ENCODE results near the gene MYL9.

Gene MYL9

GRCh38 chr20:36526521-36527011 is 14.8 kb upstream of the MYL9 start:
- Histone ChIP-seq H3K9ac (ENCODE audit: low read depth, low read length, poor library complexity, severe bottlenecking) (no peak overlapping the region), H3F3A (ENCODE audit: low read depth) (no peaks in the 10 kb centered on the region), H4K20me1 (ENCODE audit: insufficient read depth, low read length, poor library complexity, severe bottlenecking) (no peaks in the 10 kb centered on the region), H3K4me2 (ENCODE audit: low read depth, low read length, poor library complexity, severe bottlenecking) (no peak overlapping the region), H3K4me1 (ENCODE audit: insufficient read depth, low read length, poor library complexity, severe bottlenecking) (no peaks in the 10 kb centered on the region), H3K9me2 (replicated peaks; ENCODE audit: low read depth, low read length) (no peaks in the 10 kb centered on the region), H3K27me3 (ENCODE audit: insufficient read depth, low read length, poor library complexity, severe bottlenecking) (no peaks in the 10 kb centered on the region), H3K79me2 (ENCODE audit: insufficient read depth, low read length) (no peaks in the 10 kb centered on the region), H2AFZ (ENCODE audit: low read length) (no peak overlapping the region), H3K4me3 (ENCODE audit: low read length, poor library complexity, severe bottlenecking) (no peak overlapping the region), H3K9me3 (ENCODE audit: insufficient read depth, low read depth, low read length) (no peaks in the 10 kb centered on the region), H3K36me3 (ENCODE audit: insufficient read depth, low read length) (peaks cover 34% of the 10 kb centered on the region; the same call in 1 of the 2 replicates)
- TF ChIP-seq CTCF (conservative IDR thresholded peaks at IDR 0.05; ENCODE audit: low read length) (no peak), EZH2phosphoT487 (IDR thresholded peaks at IDR 0.05; ENCODE audit: borderline replicate concordance) (no peak)

DNA sequence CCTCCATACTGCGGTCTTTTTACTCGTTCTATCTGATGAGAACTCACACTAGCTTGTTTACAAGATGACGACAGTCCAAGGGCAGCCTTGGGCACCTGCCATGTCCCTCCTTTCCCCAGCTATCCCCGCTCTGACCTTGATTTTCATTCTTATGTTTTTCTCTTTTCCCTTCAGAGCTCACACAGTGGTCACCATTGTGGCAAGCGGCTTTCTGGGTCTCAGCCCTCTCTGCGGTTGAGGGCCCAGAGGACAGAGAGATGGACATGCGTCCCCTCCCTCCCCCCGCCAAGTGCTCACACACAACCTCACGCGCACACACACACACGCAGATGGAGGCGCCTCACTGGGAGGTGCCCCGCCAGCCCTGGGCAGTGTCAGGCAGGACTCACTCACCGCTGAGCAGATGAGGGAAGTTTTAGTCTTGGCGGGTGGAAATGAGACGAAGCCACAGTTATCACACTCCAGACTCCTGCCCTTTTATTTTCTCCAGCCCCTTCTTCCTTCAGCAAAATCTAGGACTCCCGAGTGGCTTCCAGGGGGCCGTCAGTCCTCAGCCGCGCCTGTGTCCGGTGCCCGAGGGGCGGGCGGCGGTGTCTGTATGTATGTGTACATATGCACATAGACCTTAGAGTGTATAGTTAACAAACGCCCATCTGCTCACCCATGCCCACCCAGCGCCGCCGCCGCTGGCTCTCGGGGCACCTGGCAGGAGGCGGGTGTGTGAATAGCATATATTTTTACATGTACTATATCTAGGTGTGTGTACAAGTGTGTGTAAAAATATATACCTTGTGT is 13.8 kb upstream of the MYL9 start:
- no peaks in the 10 kb centered on the region for H3F3A ChIP-seq (ENCODE audit: low read depth)
- H3K4me3 ChIP-seq (ENCODE audit: low read length, poor library complexity, severe bottlenecking), result no peak overlapping the region
- no peaks in the 10 kb centered on the region for H3K79me2 ChIP-seq (ENCODE audit: insufficient read depth, low read length)
- H3K4me1 ChIP-seq (ENCODE audit: insufficient read depth, low read length, poor library complexity, severe bottlenecking), result no peaks in the 10 kb centered on the region
- no peak overlapping the region for H3K4me2 ChIP-seq (ENCODE audit: low read depth, low read length, poor library complexity, severe bottlenecking)
- no peaks in the 10 kb centered on the region for H3K9me3 ChIP-seq (ENCODE audit: insufficient read depth, low read depth, low read length)
- H3K9me2 ChIP-seq (replicated peaks; ENCODE audit: low read depth, low read length), result no peaks in the 10 kb centered on the region
- no peaks in the 10 kb centered on the region for H3K27me3 ChIP-seq (ENCODE audit: insufficient read depth, low read length, poor library complexity, severe bottlenecking)
- H3K9ac ChIP-seq (ENCODE audit: low read depth, low read length, poor library complexity, severe bottlenecking), result no peak overlapping the region
- H4K20me1 ChIP-seq (ENCODE audit: insufficient read depth, low read length, poor library complexity, severe bottlenecking), result no peaks in the 10 kb centered on the region
- no peak overlapping the region for H2AFZ ChIP-seq (ENCODE audit: low read length)
- H3K36me3 ChIP-seq (ENCODE audit: insufficient read depth, low read length), result peaks cover 31% of the 10 kb centered on the region; the same call in 1 of the 2 replicates
- no peak for TF ChIP-seq EZH2phosphoT487 (IDR thresholded peaks at IDR 0.05; ENCODE audit: borderline replicate concordance)
- no peak for TF ChIP-seq CTCF (conservative IDR thresholded peaks at IDR 0.05; ENCODE audit: low read length)

DNA sequence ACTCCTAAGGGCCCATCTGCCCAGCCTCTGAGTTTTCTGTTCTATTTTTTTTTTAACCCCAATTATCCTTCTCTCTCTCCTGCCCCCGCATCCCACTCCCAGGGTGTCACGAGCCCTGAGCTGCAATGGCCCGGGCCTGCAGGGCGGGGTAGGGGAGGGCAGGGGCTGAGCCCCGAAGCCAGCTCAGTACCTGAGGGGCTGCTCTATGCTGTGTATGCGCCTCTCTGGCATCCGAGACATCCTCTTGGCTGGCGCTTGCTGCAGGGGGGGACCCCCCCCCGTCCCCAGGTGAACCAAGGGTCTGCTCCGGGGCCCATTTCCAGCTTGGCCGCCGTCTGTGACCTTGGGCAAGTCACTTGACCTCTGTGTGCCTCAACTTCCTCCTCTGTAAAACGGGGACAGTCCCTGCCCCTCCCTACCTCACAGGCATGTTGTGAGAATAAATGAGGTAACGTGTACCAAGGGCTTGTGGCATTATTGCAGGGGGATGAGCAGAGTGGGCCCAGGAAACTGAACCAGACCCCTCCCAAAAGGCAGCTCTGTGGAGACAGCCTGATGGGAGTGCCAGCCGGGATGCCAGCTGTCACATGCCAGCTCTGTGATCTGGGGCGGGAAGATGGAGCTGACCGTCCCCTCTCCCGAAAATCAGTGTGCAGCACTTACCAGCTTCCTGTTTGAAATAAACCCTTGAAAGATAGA is 13.0 kb upstream of the MYL9 start:
- H3K4me1 ChIP-seq (ENCODE audit: insufficient read depth, low read length, poor library complexity, severe bottlenecking), result no peaks in the 10 kb centered on the region
- no peaks in the 10 kb centered on the region for H4K20me1 ChIP-seq (ENCODE audit: insufficient read depth, low read length, poor library complexity, severe bottlenecking)
- no peak for TF ChIP-seq EZH2phosphoT487 (IDR thresholded peaks at IDR 0.05; ENCODE audit: borderline replicate concordance)
- no peak for TF ChIP-seq CTCF (conservative IDR thresholded peaks at IDR 0.05; ENCODE audit: low read length)
- no peaks in the 10 kb centered on the region for H3K9me2 ChIP-seq (replicated peaks; ENCODE audit: low read depth, low read length)
- H2AFZ ChIP-seq (ENCODE audit: low read length), result no peak overlapping the region
- no peak overlapping the region for H3K4me3 ChIP-seq (ENCODE audit: low read length, poor library complexity, severe bottlenecking)
- H3F3A ChIP-seq (ENCODE audit: low read depth), result no peaks in the 10 kb centered on the region
- peaks cover 31% of the 10 kb centered on the region; the same call in 1 of the 2 replicates for H3K36me3 ChIP-seq (ENCODE audit: insufficient read depth, low read length)
- H3K9me3 ChIP-seq (ENCODE audit: insufficient read depth, low read depth, low read length), result no peaks in the 10 kb centered on the region
- H3K27me3 ChIP-seq (ENCODE audit: insufficient read depth, low read length, poor library complexity, severe bottlenecking), result no peaks in the 10 kb centered on the region
- H3K9ac ChIP-seq (ENCODE audit: low read depth, low read length, poor library complexity, severe bottlenecking), result no peak overlapping the region
- no peaks in the 10 kb centered on the region for H3K79me2 ChIP-seq (ENCODE audit: insufficient read depth, low read length)
- no peak overlapping the region for H3K4me2 ChIP-seq (ENCODE audit: low read depth, low read length, poor library complexity, severe bottlenecking)

All from Loucy (cell line).